Prostate gland (tissue), 2 donors: ENCODE results near the gene ZNF385D.

Experiments used
- POLR2AphosphoS5 ChIP-seq: sonication (generic); formaldehyde crosslinking; IDR thresholded peaks from one replicate; pipeline ENCODE4 v1.6.1; 2017; ENCODE audit warnings: antibody characterized with exemption
- TF ChIP-seq, protein P1 (sequence below), 4 experiments: fragments of 200-600 bp in 2 of 4; fragments of 450-650 bp in 2 of 4; sonication (generic) in 2 of 4; IDR thresholded peaks; 1 replicate in 3 of 4; 2 replicates in 1 of 4; pipeline ENCODE4 v1.5.1; 2016 to 2019; ENCODE audit warnings: antibody characterized with exemption in 4 of 4, mild to moderate bottlenecking in 2 of 4, moderate library complexity in 2 of 4

DNA sequence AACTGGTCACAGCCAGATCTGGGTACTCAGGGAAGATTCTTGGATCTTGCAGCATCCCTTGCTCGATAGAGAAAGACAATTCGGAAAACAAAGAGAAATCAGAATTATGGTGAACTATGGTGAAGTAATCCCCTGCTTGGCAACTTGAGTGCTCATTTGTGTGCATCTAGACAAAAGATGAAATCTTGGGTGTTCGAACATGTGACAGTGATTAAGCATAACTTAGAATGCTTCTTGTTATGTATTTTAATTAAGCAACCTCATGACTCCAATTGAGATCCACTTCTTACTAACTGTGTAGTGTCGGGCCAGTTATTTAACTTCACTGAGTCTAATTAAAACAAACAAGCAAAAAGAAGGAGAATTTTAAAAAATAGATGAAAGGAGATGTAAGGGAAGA is 56.5 kb downstream of the ZNF385D start:
- TF ChIP-seq, protein P1, sequence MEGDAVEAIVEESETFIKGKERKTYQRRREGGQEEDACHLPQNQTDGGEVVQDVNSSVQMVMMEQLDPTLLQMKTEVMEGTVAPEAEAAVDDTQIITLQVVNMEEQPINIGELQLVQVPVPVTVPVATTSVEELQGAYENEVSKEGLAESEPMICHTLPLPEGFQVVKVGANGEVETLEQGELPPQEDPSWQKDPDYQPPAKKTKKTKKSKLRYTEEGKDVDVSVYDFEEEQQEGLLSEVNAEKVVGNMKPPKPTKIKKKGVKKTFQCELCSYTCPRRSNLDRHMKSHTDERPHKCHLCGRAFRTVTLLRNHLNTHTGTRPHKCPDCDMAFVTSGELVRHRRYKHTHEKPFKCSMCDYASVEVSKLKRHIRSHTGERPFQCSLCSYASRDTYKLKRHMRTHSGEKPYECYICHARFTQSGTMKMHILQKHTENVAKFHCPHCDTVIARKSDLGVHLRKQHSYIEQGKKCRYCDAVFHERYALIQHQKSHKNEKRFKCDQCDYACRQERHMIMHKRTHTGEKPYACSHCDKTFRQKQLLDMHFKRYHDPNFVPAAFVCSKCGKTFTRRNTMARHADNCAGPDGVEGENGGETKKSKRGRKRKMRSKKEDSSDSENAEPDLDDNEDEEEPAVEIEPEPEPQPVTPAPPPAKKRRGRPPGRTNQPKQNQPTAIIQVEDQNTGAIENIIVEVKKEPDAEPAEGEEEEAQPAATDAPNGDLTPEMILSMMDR (IDR thresholded peaks at IDR 0.05) = no peak
- no peak for TF ChIP-seq POLR2AphosphoS5
